Endometrium (tissue), 2 donors: ENCODE measurements around the gene PPP4C.
"Not testable (repeated sequence)": the region's sequence is repeated elsewhere in the genome, so short reads cannot be mapped to it uniquely, and the experiment has no call there.

Experiments used
- FAIRE-seq: peaks from 2 replicates; lab custom pipeline; 2012; peaks lifted over from hg19 to GRCh38; lab: Jason Lieb, UNC
- donor health status: control.
- donor health status: control.

PPP4C gene

DNA sequence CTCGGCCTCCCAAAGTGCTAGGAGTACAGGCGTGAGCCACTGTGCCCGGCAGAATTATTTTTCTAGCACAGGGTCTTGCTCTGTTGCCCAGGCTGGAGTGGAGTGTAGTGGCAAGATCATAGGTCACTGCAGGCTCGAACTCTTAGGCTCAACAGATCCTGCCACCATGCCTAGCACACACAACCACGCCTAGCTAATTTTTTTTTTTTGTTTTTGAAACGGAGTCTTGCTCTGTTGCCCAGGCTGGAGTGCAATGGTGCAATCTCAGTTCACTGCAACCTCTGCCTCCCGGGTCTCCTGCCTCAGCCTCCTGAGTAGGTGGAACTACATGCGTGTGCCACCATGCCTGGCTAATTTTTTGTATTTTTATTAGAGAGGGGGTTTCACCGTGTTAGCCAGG, 49.9 kb downstream of the PPP4C start:
- not testable (repeated sequence) for FAIRE-seq

DNA sequence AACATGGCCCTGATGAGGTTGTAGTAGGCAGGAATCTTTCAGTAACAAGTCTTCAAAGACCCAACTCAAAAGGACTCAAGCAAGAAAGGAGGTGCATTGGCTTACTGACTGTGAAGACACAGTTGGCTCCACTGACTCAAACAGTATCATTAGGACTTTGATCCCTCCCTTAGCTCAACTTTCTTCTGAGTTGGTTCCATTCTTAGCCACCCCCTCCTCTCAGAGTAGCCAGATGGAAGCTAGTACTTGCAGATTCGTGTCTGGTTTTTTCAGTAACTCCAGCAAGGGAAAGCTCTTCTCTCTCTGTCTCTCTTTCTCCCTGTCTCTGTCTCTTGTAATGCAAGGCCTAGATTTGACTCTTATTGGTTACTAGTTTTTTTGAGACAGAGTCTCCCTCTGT, 52.2 kb downstream of the PPP4C start:
- FAIRE-seq = no peak

DNA sequence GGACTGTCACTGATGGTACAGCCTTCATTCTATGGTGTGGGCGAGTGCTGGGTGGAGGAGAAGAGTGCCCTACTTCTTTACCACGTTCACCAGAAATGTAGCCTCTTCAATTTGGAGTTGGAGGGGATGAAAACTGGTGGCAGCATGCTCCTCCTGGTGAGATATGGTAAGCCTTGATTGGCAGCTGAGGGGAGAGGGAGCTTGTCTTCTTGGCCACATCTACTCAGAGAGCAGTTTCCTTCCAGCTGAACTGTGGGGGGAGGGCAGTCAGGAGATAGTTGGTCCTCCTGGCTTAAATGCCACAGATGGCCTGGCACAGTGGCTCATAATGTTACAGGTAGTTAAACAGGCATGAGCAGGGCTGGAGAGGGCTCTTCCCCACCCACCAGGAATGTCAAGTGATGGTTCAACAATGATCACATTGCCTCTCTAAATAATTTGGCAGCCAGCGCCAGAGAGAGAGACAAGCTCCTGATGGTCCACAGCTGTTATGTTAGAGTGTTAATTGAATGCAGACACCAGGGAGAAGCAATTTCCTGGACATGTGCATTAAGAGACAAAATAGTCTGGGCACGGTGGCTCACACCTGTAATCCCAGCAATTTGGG, 56.2 kb downstream of the PPP4C start:
- no peak for FAIRE-seq

DNA sequence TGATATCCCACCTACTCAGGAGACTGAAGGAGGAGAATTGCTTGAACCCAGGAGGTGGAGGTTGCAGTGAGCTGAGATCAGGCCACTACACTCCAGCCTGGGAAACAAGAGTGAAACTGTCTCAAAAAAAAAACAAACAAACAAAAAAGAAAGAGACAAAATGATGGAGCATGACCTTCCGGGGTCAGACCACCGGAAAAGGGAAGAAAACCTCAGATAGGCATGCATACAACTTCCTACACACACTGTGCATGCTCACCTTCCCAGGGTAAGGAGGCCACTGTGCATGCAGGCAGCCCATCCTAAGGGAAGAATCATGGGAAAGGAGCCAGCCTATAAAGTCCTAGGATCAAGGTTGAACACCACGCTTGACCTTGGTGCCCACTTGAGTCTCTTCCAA, 56.8 kb downstream of the PPP4C start:
- FAIRE-seq = no peak
